ENCODE measurements around the gene CRB2. TPM values are rescaled to one million over a fixed set of nuclear protein-coding genes. Genes with fewer than 3 reads are reported as not detected.

Gene CRB2
- total RNA-seq, 5 donors from 2014 or later (not counting 1 experiment from before 2014, with no cell fraction given), result 0.09 to 0.20 TPM; not detected in 3

- Mint-ChIP-seq H3K4me1 (peaks cover 22 to 32% (median 26%) of the 10 kb centered on the region in 3 donors), H3K9me3 (no peaks in the 10 kb centered on the region), H3K36me3 (no peaks in the 10 kb centered on the region), H3K4me3 (no peak overlapping the region), H3K27me3 (no peaks in the 10 kb centered on the region), H3K27ac (no peak overlapping the region)
- DNase-seq (no peak), ATAC-seq (replicated peaks in 1 of 4) (no peak)
- no peaks in the 10 kb centered on the region for H3K36me3 ChIP-seq (ENCODE audit: control insufficient read depth in 2 of 2, extremely low read depth in 1 of 2, insufficient read depth in 1 of 2, low read length in 1 of 2)
- POLR2A ChIA-PET, result interaction anchor here in 1 of 2 donors (0.6 kb wide), 1 partner anchor 136 kb away, joined by 3 read pairs; no protein-coding TSS in a partner anchor
- H3K27ac ChIP-seq (ENCODE audit: low read length), result no peak overlapping the region
- CTCF ChIA-PET, result no interaction called here
- no peak overlapping the region for H3K4me3 ChIP-seq (ENCODE audit: control insufficient read depth in 1 of 2, extremely low read depth in 1 of 2, low read length in 1 of 2)
- H3K9me3 ChIP-seq, result no peaks in the 10 kb centered on the region
- 97% methylated on average over 6 of the region's 9 CpGs for WGBS (ENCODE audit: insufficient coverage)
- peaks cover 7 to 16% of the 10 kb centered on the region in 2 experiments for H3K4me1 ChIP-seq (ENCODE audit: control insufficient read depth in 1 of 2, extremely low read depth in 1 of 2, insufficient read depth in 2 of 2, low read length in 2 of 2)
- peaks cover 0 to 6% of the 10 kb centered on the region in 2 experiments for H3K27me3 ChIP-seq (replicated peaks in 1 of 2; ENCODE audit: control insufficient read depth in 2 of 2, extremely low read depth in 1 of 2, insufficient read depth in 2 of 2, low read length in 1 of 2)
These were observed 11.6 kb upstream of the CRB2 start for GRCh38 chr9:123344192-123344949.

- no peaks in the 10 kb centered on the region for H3K27me3 Mint-ChIP-seq
- H3K9me3 Mint-ChIP-seq, result no peaks in the 10 kb centered on the region
- no peak for ATAC-seq (replicated peaks in 1 of 4)
- H3K27ac Mint-ChIP-seq, result no peak overlapping the region
- no peak overlapping the region for H3K4me3 Mint-ChIP-seq
- H3K36me3 Mint-ChIP-seq, result no peaks in the 10 kb centered on the region
- POLR2A ChIA-PET, result no interaction called here
- CTCF ChIA-PET, result interaction anchor here in 1 of 2 donors (0.7 to 0.8 kb wide), 2 partner anchors 9 kb away, joined by 3 to 4 read pairs; no protein-coding TSS in a partner anchor
- peaks cover 0 to 10% of the 10 kb centered on the region in 2 experiments for H3K4me1 ChIP-seq (ENCODE audit: control insufficient read depth in 1 of 2, extremely low read depth in 1 of 2, insufficient read depth in 2 of 2, low read length in 2 of 2)
- no peak for DNase-seq
- H3K27me3 ChIP-seq (replicated peaks in 1 of 2; ENCODE audit: control insufficient read depth in 2 of 2, extremely low read depth in 1 of 2, insufficient read depth in 2 of 2, low read length in 1 of 2), result peaks cover 0 to 13% of the 10 kb centered on the region in 2 experiments
- H3K9me3 ChIP-seq, result no peaks in the 10 kb centered on the region
- H3K36me3 ChIP-seq (ENCODE audit: control insufficient read depth in 2 of 2, extremely low read depth in 1 of 2, insufficient read depth in 1 of 2, low read length in 1 of 2), result no peaks in the 10 kb centered on the region
- H3K27ac ChIP-seq (ENCODE audit: low read length), result no peak overlapping the region
- no peak overlapping the region for H3K4me3 ChIP-seq (ENCODE audit: control insufficient read depth in 1 of 2, extremely low read depth in 1 of 2, low read length in 1 of 2)
- WGBS (ENCODE audit: insufficient coverage), result 88% methylated on average over 5 of the region's 6 CpGs
- peaks cover 11 to 20% (median 14%) of the 10 kb centered on the region in 3 donors for H3K4me1 Mint-ChIP-seq
These were observed 10.4 kb upstream of the CRB2 start for GRCh38 chr9:123345567-123345955.

- Mint-ChIP-seq H3K27me3 (no peaks in the 10 kb centered on the region), H3K36me3 (no peaks in the 10 kb centered on the region), H3K27ac (no peak overlapping the region), H3K4me3 (no peak overlapping the region), H3K4me1 (peaks cover 6 to 15% (median 9%) of the 10 kb centered on the region in 3 donors), H3K9me3 (no peaks in the 10 kb centered on the region)
- Histone ChIP-seq H3K27me3 (replicated peaks in 1 of 2; ENCODE audit: control insufficient read depth in 2 of 2, extremely low read depth in 1 of 2, insufficient read depth in 2 of 2, low read length in 1 of 2) (peaks cover 0 to 16% of the 10 kb centered on the region in 2 experiments), H3K4me3 (ENCODE audit: control insufficient read depth in 1 of 2, extremely low read depth in 1 of 2, low read length in 1 of 2) (no peak overlapping the region), H3K9me3 (no peaks in the 10 kb centered on the region), H3K4me1 (ENCODE audit: control insufficient read depth in 1 of 2, extremely low read depth in 1 of 2, insufficient read depth in 2 of 2, low read length in 2 of 2) (peaks cover 0 to 6% of the 10 kb centered on the region in 2 experiments), H3K27ac (ENCODE audit: low read length) (no peak overlapping the region), H3K36me3 (ENCODE audit: control insufficient read depth in 2 of 2, extremely low read depth in 1 of 2, insufficient read depth in 1 of 2, low read length in 1 of 2) (no peaks in the 10 kb centered on the region)
- ChIA-PET CTCF (no interaction called here), POLR2A (no interaction called here)
- no peak for ATAC-seq (replicated peaks in 1 of 4)
- 88% methylated on average over 9 of the region's 9 CpGs for WGBS (ENCODE audit: insufficient coverage)
- DNase-seq, result no peak
These were observed 10.0 kb upstream of the CRB2 start for GRCh38 chr9:123346026-123346425.

DNA sequence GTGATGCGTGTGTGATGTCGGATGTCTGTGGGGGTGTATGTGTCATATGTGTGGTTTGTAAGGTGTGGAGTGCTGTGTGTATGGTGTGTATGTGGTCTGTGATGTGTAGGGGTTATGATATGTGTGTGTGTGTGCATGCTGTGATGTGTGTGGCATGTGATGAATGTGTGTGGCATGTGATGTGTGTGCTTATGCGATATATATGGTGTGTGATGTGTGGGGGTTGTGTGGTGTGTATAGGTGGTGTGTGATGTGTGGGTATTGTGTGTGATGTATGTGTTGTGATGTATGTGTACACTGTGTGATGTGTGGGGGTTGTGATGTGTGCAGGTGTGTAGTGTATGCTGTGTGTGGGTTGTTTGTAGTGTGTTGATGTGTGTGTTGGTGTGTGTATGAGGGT is 9.2 kb upstream of the CRB2 start:
- WGBS (ENCODE audit: insufficient coverage), result 96% methylated on average over 3 of the region's 3 CpGs

GRCh38 chr9:123347289-123348060 is 8.5 kb upstream of the CRB2 start:
- CTCF ChIA-PET, result no interaction called here
- no peak for ATAC-seq (replicated peaks in 1 of 4)
- POLR2A ChIA-PET, result no interaction called here
- no peaks in the 10 kb centered on the region for H3K9me3 ChIP-seq
- peaks cover 0 to 6% of the 10 kb centered on the region in 2 experiments for H3K4me1 ChIP-seq (ENCODE audit: control insufficient read depth in 1 of 2, extremely low read depth in 1 of 2, insufficient read depth in 2 of 2, low read length in 2 of 2)
- Mint-ChIP-seq H3K36me3 (no peaks in the 10 kb centered on the region), H3K27ac (no peak overlapping the region), H3K27me3 (peaks cover 0 to 2% of the 10 kb centered on the region in 2 donors), H3K9me3 (no peaks in the 10 kb centered on the region), H3K4me1 (peaks cover 0 to 3% (median 0%) of the 10 kb centered on the region in 3 donors), H3K4me3 (no peak overlapping the region)
- H3K36me3 ChIP-seq (ENCODE audit: control insufficient read depth in 2 of 2, extremely low read depth in 1 of 2, insufficient read depth in 1 of 2, low read length in 1 of 2), result no peaks in the 10 kb centered on the region
- H3K27me3 ChIP-seq (replicated peaks in 1 of 2; ENCODE audit: control insufficient read depth in 2 of 2, extremely low read depth in 1 of 2, insufficient read depth in 2 of 2, low read length in 1 of 2), result peaks cover 0 to 16% of the 10 kb centered on the region in 2 experiments
- DNase-seq, result no peak
- 90% methylated on average over 12 of the region's 12 CpGs for WGBS (ENCODE audit: insufficient coverage)
- no peak overlapping the region for H3K27ac ChIP-seq (ENCODE audit: low read length)
- no peak overlapping the region for H3K4me3 ChIP-seq (ENCODE audit: control insufficient read depth in 1 of 2, extremely low read depth in 1 of 2, low read length in 1 of 2)

More for the DNA sequence above, 9.2 kb upstream of the CRB2 start:
- H3K36me3 ChIP-seq (ENCODE audit: control insufficient read depth in 2 of 2, extremely low read depth in 1 of 2, insufficient read depth in 1 of 2, low read length in 1 of 2), result no peaks in the 10 kb centered on the region
- H3K4me3 ChIP-seq (ENCODE audit: control insufficient read depth in 1 of 2, extremely low read depth in 1 of 2, low read length in 1 of 2), result no peak overlapping the region
- ChIA-PET CTCF (no interaction called here), POLR2A (no interaction called here)
- no peak for DNase-seq
- no peak overlapping the region for H3K27ac ChIP-seq (ENCODE audit: low read length)
- H3K4me1 Mint-ChIP-seq, result peaks cover 3 to 7% (median 5%) of the 10 kb centered on the region in 3 donors
- no peak overlapping the region for H3K27ac Mint-ChIP-seq
- ATAC-seq (replicated peaks in 1 of 4), result no peak
- no peaks in the 10 kb centered on the region for H3K27me3 Mint-ChIP-seq
- H3K4me3 Mint-ChIP-seq, result no peak overlapping the region
- no peaks in the 10 kb centered on the region for H3K9me3 ChIP-seq
- no peaks in the 10 kb centered on the region for H3K36me3 Mint-ChIP-seq
- no peaks in the 10 kb centered on the region for H3K9me3 Mint-ChIP-seq
- H3K4me1 ChIP-seq (ENCODE audit: control insufficient read depth in 1 of 2, extremely low read depth in 1 of 2, insufficient read depth in 2 of 2, low read length in 2 of 2), result peaks cover 0 to 6% of the 10 kb centered on the region in 2 experiments
- peaks cover 0 to 16% of the 10 kb centered on the region in 2 experiments for H3K27me3 ChIP-seq (replicated peaks in 1 of 2; ENCODE audit: control insufficient read depth in 2 of 2, extremely low read depth in 1 of 2, insufficient read depth in 2 of 2, low read length in 1 of 2)

DNA sequence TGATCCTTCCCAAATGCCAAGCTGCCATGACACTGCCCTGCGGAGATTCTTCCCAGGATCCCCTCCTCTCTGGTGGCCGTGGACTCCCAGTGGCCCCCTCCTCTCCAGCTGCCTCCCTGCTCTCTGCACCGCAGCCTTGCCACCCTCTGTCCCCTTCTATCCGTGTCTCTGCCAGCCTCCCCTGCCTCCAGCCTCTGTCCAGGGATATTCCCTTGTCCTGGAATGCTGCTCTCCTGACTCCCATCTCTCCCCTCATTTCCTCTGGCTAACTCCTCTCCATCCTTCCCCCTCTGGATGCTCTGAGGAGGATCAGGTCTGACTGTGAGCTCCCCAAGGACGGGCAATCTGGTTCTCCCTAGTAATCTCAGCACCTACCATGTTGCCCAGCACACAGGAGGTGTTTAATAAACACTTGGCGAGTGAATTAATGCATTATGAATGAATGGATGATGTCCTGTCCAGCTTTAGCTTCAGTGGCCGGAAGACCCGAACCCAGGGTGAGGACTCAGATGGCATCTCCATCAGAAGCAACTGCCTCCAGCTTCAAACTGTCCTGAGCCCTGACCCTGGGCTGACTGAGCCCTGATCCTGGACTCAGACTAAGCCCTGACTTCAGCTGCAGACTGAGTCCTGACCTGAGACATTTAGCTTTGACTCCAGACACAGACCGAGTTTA is 7.5 kb upstream of the CRB2 start:
- Mint-ChIP-seq H3K4me3 (no peak overlapping the region), H3K9me3 (no peaks in the 10 kb centered on the region), H3K4me1 (peaks cover 0 to 3% (median 0%) of the 10 kb centered on the region in 3 donors), H3K36me3 (no peaks in the 10 kb centered on the region), H3K27ac (no peak overlapping the region), H3K27me3 (peaks cover 4 to 6% of the 10 kb centered on the region in 2 donors)
- Histone ChIP-seq H3K4me1 (ENCODE audit: control insufficient read depth in 1 of 2, extremely low read depth in 1 of 2, insufficient read depth in 2 of 2, low read length in 2 of 2) (peaks cover 0 to 6% of the 10 kb centered on the region in 2 experiments), H3K9me3 (no peaks in the 10 kb centered on the region), H3K36me3 (ENCODE audit: control insufficient read depth in 2 of 2, extremely low read depth in 1 of 2, insufficient read depth in 1 of 2, low read length in 1 of 2) (no peaks in the 10 kb centered on the region), H3K4me3 (ENCODE audit: control insufficient read depth in 1 of 2, extremely low read depth in 1 of 2, low read length in 1 of 2) (no peak overlapping the region), H3K27me3 (replicated peaks in 1 of 2; ENCODE audit: control insufficient read depth in 2 of 2, extremely low read depth in 1 of 2, insufficient read depth in 2 of 2, low read length in 1 of 2) (peaks cover 0 to 25% of the 10 kb centered on the region in 2 experiments), H3K27ac (ENCODE audit: low read length) (no peak overlapping the region)
- ATAC-seq (replicated peaks in 1 of 4) (no peak), DNase-seq (no peak)
- 90% methylated on average over 6 of the region's 9 CpGs for WGBS (ENCODE audit: insufficient coverage)
- CTCF ChIA-PET, result interaction anchor here (0.7 to 2.7 kb wide), 6 partner anchors 10 to 361 kb away, joined by 3 to 22 read pairs (median 4); no protein-coding TSS in a partner anchor
- POLR2A ChIA-PET, result interaction anchor here in 1 of 2 donors (0.6 kb wide), 1 partner anchor 357 kb away, joined by 6 read pairs; no protein-coding TSS in a partner anchor

Data from T-cell (primary cell).